A549 (cell line): Measurements from ENCODE around the gene CDC14B.

Experiments
- CTCF ChIP-seq: fragments of >200 bp; sonication (Bioruptor Twin); formaldehyde crosslinking; IDR thresholded peaks from 3 replicates; pipeline ENCODE4 v1.5.1; 2016
- EP300 ChIP-seq, 2 experiments: fragments of >200 bp; sonication (Bioruptor Twin); formaldehyde crosslinking; IDR thresholded peaks; 2 replicates in 1 of 2; 3 replicates in 1 of 2; pipeline ENCODE4 v1.6.1; 2016 to 2017
- ESRRA ChIP-seq: fragments of 150-350 bp; IDR thresholded peaks from 2 replicates; pipeline ENCODE4 v1.6.1; 2014; ENCODE audit warnings: mild to moderate bottlenecking, low read length, borderline replicate concordance
- FOSL2 ChIP-seq, 2 experiments: fragments of 450-650 bp in 1 of 2; fragments of >200 bp in 1 of 2; sonication (Bioruptor Twin) in 1 of 2; formaldehyde crosslinking; IDR thresholded peaks; 2 replicates each; pipeline versions ENCODE4 v1.5.0 to v1.6.1; 2016 to 2020; ENCODE audit warnings: mild to moderate bottlenecking in 1 of 2, moderate library complexity in 1 of 2
- JUN ChIP-seq, 2 experiments: fragments of >200 bp; sonication (Bioruptor Twin); formaldehyde crosslinking; IDR thresholded peaks; 2 replicates in 1 of 2; 3 replicates in 1 of 2; pipeline ENCODE4 v1.6.1; 2016 to 2017
- JUNB ChIP-seq: fragments of >200 bp; sonication (Bioruptor Twin); formaldehyde crosslinking; IDR thresholded peaks from 2 replicates; pipeline ENCODE4 v1.6.1; 2016
- MAX ChIP-seq: IDR thresholded peaks from 2 replicates; pipeline ENCODE4 v1.6.1; 2012
- MAZ ChIP-seq: fragments of 150-350 bp; IDR thresholded peaks from 2 replicates; pipeline ENCODE4 v1.6.1; 2014; ENCODE audit warnings: antibody characterized with exemption, low read depth, low read length, borderline replicate concordance
- MYC ChIP-seq: IDR thresholded peaks from 2 replicates; pipeline ENCODE4 v1.6.1; 2012; ENCODE audit warnings: mild to moderate bottlenecking, inconsistent platforms, low read length, improper control_type of control experiment, borderline replicate concordance
- SREBF2 ChIP-seq: fragments of 450-650 bp; IDR thresholded peaks from 2 replicates; pipeline ENCODE4 v1.6.1; 2014; ENCODE audit warnings: mild to moderate bottlenecking, moderate library complexity

DNA sequence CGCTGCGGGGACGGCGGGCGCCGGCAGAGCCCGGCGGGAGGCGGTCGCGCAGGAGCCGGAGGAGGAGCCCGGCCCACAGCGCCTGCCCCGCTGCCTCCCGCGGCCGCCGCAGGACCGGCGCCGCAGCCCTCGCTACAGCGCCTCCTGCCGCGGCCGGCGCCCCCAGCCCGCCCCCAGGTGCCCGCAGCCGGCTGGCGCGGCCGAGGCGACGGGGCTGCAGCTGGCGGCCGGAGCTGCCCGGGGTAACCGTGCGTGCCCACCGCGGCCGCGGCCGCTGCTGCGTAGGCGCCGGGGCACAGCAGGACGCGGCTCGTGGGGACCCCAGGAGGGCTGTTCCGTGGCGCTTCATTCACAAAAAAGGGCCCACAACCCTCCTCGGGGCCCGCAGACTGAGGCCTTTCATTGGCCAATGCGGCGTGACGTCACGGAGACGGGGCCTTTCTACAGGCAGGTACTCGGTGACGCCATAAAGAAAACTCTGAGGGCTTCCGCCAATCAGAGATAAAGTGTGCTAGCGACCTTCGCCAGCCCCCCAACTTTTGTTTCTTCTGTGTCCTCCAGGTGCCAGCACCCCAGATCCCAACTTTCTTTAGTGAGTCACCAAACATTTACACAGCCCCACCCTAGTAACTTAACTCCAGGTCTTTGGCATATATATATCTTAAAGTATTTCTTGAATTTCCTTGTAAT, at the start of gene CDC14B:
- TF ChIP-seq FOSL2 (IDR thresholded peaks at IDR 0.05) = no peak
- peak; percentile 25 for TF ChIP-seq FOSL2 (CRISPR knock-in tag; IDR thresholded peaks at IDR 0.05)
- peak; percentile 56 for TF ChIP-seq CTCF
- no peak for TF ChIP-seq MAX
- no peak for TF ChIP-seq EP300 (IDR thresholded peaks at IDR 0.05)
- TF ChIP-seq MYC = no peak
- no peak for TF ChIP-seq SREBF2
- no peak for TF ChIP-seq JUNB
- TF ChIP-seq ESRRA = no peak
- TF ChIP-seq MAZ = no peak
- TF ChIP-seq JUN (IDR thresholded peaks at IDR 0.05) = peak; percentile 32 to 36; a peak in 2 of 5 replicates
